HG02885 (cell line): Measurements from ENCODE around the gene VSIG2.
"Not testable (repeated sequence)": the region's sequence is repeated elsewhere in the genome, so short reads cannot be mapped to it uniquely, and the experiment has no call there.

Experiments used
- ATAC-seq: cut with Tn5 transposase; IDR thresholded peaks from one replicate; pipeline ENCODE4 v1.9.1; 2021; ENCODE audit warnings: mild to moderate bottlenecking; ENCODE audit not compliant: unreplicated experiment, poor library complexity

The VSIG2 gene, protein sequence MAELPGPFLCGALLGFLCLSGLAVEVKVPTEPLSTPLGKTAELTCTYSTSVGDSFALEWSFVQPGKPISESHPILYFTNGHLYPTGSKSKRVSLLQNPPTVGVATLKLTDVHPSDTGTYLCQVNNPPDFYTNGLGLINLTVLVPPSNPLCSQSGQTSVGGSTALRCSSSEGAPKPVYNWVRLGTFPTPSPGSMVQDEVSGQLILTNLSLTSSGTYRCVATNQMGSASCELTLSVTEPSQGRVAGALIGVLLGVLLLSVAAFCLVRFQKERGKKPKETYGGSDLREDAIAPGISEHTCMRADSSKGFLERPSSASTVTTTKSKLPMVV

DNA sequence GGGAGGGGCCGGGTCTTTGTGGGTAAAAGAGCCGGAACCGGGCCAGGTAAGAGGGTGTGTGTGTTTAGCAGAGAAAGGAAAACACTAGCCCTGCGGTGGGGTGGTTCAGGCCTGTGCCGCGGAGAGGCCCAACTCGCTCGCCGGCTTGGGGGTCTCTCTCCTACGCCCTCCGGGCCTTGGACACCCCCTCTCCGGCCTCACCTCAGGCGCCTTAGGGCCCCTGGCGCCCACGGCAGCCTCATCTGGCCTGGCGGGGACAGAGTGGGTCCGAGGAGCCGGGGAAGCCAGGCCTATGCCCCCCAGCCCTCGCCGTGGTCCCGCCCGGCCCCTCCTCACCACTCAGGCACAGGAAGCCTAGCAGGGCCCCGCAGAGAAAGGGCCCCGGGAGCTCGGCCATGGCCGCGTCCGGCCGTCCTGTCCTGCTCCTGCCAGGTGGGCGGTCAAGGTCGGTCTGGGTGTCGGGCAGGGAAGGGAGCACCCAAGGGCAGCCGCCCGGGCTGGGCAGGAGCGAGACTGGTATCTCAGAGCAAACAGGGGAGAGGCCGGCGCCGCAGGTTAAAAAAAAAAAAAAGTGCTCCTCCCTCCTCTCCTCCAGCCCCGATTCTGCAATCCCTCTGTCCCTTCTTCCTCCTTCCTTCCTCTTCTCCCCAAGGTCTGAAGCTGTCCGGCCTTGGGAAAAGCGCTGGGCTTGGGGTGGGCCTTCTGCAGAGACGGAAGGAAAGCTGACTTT is at the start of gene VSIG2:
Gene VSIG2 (minus strand): TSS at position 515 of the 730 bp plus-strand sequence. CDS start 118 bp downstream, at position 397.
- no peak for ATAC-seq

DNA sequence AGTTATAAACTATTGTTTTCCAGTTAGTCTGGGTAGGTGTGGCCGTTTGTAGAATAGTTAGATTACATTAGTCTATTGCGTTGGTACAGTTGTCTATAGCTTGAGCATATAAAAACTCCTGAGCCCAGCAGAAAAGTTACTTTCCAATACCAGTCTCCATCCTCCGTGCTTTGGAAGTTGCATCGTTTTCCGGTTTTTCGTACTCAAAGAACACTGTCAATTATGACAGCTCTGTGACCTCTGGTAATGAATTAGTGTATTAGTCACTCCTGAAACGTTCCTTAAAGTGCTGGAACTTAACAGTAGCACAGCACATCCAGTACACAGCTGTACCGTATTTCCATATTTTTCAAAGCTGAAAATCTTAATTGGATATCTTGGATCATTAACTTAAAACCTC is 49.0 kb upstream of the VSIG2 start:
- no peak for ATAC-seq

- peak; percentile 92 for ATAC-seq
Observed at GRCh38 chr11:124800226-124800929, 48.3 kb upstream of the VSIG2 start, which contains the start of gene MSANTD2. MSANTD2 (minus strand) TSS chr11:124800406; CDS start chr11:124800380, 26 bp downstream.

DNA sequence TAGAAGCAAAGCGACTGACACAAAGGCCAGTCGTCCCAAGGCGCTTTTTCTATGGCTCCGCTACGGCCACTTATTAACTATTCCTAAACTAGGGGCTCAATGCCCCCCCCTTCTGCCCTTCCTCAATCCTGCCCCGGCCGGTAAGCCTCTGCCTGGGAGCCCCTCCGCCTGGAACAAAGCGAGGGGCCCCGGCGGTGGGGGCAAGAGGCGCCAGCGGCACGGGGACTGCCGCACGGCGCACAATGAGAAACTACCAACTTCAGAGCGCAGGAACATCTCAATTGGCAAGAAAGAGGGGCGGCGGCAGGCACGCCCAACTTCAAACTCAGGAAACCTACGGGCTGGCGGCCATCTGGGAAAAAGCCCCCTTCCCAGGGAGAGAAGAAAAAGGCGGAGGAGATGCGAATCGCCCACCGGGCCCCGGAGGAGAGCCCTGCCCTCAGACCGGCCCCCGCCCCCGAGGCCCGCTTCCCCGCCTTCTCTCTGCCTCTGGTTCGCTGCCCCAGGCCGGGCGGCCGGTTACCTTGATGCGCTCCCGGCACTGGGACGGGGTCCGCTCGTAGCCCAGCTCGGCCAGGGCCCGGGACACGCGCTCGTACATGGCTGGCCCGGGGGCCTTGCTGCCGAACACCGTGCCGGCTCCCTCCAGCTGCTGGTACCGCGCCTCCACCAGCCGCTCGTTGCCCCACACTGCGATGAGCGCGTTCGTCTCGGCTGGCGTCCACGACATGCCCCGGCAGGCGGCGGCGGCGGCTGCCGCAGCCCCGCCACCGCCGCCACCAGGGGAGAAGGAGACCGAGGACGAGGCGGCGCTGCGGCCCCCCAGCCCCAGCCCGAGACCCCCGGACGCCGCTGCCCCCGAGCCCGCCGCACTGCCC is 47.5 kb upstream of the VSIG2 start:
- peak; percentile 40 for ATAC-seq

DNA sequence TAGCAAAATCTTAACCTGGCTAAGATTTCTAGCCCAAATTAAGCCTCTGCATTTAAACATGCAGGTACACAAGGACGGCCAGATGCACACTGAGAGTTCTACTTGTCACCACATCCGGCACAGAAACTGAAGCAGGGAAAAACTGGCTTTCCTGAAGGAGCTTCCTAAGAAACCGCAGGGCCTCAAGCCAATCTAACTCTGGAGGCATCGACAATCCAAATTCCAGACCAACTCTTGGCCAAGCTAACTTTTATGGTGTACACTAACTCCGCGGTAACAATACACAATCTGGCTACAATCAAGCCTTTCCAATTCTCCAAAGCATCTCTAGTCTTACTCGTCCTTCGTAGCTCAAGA is 46.9 kb upstream of the VSIG2 start:
- peak; percentile 8 for ATAC-seq

DNA sequence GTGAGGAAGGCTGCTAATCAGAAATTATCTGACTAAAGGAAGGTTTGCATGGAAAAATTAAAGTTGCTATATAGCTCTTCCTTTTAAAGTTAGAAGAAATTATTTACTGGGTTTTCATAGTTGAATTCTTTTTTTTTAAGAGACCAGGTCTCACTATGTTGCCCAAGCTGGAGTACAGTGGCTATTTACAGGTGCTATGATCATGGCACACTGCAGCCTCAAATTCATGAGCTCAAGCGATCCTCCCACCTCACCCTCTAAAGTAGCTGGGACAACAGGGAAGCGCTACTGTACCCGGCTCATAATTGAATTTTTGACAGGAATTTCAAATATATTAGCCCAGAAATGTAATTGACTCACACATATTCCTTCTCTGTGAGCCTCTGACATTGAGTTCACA is 44.3 kb upstream of the VSIG2 start:
- ATAC-seq: no peak

GRCh38 chr11:124793466-124794278 is 41.6 kb upstream of the VSIG2 start:
- ATAC-seq: peak; percentile 60

DNA sequence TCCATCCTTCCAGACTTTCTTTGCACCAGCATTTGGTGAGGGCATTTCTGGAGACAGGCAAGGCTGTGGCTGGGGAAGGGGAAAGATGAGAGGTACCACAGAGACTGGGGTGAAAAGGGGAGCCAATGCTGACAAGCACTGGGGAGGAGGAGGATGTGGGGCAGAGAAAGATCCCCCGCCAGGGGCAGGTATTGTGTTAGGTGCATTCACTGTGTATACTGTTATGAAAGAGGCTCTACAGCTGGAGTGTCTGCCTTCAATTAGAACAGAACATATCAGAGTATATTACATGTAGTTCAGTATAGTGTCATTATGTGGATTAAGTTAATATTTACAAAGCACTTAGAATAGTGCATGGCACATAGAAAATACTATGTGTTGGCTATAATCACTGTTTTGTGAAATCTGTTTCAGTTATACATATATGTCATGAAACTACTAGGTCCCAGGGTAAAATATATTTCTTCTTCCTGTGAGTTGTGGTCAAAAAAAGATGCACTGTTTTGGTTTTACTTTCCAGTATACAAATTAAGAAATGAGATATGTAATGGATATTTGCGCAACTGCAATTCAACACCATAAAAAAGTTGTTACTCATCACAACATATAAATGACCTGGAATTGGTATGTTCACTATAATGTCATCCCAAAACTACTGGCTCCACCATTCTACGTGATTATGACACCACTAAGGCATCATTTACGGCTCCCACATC is 39.7 kb upstream of the VSIG2 start:
- peak; percentile 78 for ATAC-seq

DNA sequence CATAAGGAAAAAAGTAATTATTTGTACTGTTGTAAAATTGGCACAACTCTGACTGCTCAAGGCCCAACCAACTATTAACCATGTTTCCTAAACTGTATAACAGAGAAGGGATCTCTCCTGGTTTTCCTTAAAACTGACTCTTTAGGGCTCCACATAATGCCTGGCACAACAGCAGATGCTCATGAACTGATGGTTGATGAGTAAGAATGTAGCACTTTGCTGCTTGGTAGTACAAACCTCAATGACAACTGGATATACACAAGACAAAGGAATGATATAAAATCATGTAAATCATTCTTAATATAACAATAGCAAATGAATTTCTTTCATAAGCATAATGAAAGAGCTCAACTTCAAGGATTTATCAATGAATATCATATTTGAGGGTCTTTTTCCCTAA is 36.5 kb upstream of the VSIG2 start:
- no peak for ATAC-seq

GRCh38 chr11:124784051-124784450 is 32.0 kb upstream of the VSIG2 start:
- no peak for ATAC-seq

DNA sequence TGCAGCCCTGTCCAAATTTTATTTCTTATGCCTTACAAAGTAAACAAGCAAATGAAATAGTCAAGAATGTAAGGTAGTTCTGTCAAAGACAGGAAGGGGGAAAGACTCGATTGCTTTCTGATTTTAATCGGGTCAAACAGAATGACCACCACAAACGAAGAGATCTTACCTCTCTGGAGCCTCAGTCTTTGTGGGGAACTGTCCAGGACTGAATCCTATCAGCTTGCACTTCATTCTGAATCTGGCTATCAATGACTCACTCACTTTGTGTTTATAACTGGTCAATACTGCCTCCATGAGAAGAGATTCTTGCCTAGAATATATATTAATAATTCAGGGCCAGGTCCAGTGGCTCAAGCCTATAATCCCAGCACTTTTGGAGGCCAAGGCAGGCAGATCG is 30.9 kb upstream of the VSIG2 start:
- ATAC-seq: no peak

GRCh38 chr11:124779568-124779967 is 27.5 kb upstream of the VSIG2 start:
- ATAC-seq: no peak

DNA sequence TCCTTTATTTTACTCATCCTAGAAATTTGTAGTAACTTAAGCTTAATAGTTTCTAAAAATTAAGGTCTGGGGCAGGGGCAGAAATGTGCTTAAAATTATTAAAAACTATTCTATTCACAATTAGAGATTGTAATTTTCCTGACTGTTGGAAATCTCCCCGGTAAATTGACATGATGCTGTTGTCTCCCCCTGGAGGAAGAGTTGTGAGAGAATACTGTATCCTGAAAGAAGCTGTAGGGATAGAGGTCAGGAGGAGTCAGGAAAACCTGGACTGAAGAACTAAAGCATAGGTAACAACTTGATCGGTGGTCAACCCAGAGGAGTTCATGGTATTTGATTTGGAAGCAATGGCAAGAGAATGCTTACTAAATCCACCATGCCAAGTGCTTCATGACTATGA is 26.2 kb upstream of the VSIG2 start:
- no peak for ATAC-seq

GRCh38 chr11:124776865-124777645 is 25.0 kb upstream of the VSIG2 start:
- ATAC-seq: no peak

GRCh38 chr11:124770959-124771358 is 18.9 kb upstream of the VSIG2 start:
- ATAC-seq: not testable (repeated sequence)

DNA sequence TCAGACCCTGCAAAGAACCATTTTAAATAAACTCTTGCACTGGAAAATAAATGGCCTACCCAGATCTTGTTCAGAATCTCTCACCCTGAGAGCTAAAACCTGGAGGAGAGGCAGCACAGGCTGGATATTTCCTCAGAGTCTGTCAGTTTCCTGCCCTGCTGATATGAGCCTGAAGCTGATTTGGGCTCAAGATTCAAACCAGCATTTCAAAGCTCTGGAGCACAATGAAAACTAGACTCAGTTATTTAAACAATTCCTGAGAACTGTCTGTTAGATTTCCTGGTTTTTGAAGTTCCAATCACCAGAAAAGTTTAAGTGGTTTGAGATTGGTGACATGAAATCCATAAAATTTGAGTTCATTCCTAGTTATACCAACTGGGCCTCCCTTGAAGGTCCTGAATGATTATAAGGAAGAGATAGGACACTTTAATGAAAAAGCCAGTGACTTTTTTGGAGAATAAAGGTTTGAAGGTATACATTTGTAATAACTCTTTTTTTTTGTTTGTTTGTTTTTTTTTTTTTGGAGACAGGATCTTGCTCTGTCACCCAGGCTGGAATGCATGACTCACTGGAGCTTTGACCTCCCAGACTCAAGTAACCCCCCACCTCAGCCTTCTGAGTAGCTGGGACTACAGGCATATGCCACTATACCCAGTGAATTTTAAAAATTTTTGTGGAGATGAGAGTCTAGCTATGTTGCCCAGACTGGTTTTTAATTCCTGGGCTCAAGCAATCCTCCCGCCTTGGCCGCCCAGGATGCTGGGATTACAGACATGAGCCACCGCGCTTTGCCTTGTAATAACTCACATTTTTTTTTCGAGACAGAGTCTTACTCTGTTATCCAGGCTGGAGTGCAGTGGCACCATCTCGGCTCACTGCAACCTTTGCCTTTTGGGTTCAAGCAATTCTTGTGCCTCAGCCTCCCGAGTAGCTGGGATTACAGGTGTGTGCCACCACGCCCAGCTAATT is 18.0 kb upstream of the VSIG2 start:
- ATAC-seq: no peak

DNA sequence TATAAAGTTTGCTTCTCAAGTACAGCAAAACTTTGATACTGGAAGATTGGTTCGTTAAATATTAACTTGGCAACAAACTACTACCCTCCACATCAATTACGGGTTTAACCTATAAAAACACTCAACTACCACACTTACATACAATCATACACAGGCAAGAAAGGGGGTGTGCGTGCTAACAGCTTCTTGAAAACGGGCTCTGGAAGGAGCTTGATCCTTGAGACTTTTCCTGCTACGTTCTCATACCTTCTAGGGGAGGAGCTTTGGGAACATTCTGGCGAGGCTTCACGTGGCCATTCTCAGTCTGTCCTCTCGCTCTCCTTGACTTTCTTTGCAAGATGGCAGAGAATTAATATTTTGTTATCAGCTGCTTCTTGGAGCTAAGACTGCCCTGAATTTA is 16.9 kb upstream of the VSIG2 start:
- no peak for ATAC-seq
